AG09319 (cell line): ENCODE data around the gene COL6A2.
"Not testable (repeated sequence)": the region's sequence is repeated elsewhere in the genome, so short reads cannot be mapped to it uniquely, and the experiment has no call there.

Experiments used
- DNase-seq: peaks from one replicate; pipeline ENCODE4 v3.0.0-alpha.2; 2010; ENCODE audit warnings: low read depth; ENCODE audit errors: extremely low read depth
- TF ChIP-seq, protein P1 (sequence below): IDR thresholded peaks from 2 replicates; pipeline ENCODE4 v1.5.1; 2011; ENCODE audit warnings: low read depth, mild to moderate bottlenecking, inconsistent platforms, low read length, moderate library complexity

The COL6A2 gene

DNA sequence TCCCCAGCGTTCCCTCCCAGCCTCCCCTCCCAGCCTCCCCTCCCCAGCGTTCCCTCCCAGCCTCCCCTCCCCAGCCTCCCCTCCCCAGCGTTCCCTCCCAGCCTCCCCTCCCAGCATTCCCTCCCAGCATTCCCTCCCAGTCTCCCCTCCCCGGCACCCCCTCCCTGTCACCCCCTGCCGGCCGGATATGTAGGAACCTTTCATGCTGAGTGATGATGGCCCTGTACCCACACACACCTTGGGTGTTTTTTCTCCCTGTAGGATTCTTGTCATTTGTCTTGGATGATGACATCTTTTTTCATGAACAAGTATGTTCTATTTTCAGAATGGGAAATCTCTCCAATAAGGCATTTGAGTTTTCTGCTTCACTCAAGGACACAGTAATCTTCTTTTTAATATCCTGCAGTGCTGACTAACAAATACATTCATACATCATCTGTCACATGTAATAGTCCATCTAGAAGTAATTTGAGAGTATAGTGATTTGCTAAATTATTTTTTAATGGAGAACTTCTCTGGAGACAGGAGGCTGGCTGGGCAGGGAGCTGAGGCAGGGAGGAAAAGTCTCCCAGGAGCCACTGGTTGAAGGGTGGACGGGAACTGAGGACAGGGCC, 38.0 kb downstream of the COL6A2 start:
- TF ChIP-seq, protein P1, sequence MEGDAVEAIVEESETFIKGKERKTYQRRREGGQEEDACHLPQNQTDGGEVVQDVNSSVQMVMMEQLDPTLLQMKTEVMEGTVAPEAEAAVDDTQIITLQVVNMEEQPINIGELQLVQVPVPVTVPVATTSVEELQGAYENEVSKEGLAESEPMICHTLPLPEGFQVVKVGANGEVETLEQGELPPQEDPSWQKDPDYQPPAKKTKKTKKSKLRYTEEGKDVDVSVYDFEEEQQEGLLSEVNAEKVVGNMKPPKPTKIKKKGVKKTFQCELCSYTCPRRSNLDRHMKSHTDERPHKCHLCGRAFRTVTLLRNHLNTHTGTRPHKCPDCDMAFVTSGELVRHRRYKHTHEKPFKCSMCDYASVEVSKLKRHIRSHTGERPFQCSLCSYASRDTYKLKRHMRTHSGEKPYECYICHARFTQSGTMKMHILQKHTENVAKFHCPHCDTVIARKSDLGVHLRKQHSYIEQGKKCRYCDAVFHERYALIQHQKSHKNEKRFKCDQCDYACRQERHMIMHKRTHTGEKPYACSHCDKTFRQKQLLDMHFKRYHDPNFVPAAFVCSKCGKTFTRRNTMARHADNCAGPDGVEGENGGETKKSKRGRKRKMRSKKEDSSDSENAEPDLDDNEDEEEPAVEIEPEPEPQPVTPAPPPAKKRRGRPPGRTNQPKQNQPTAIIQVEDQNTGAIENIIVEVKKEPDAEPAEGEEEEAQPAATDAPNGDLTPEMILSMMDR, result no peak

DNA sequence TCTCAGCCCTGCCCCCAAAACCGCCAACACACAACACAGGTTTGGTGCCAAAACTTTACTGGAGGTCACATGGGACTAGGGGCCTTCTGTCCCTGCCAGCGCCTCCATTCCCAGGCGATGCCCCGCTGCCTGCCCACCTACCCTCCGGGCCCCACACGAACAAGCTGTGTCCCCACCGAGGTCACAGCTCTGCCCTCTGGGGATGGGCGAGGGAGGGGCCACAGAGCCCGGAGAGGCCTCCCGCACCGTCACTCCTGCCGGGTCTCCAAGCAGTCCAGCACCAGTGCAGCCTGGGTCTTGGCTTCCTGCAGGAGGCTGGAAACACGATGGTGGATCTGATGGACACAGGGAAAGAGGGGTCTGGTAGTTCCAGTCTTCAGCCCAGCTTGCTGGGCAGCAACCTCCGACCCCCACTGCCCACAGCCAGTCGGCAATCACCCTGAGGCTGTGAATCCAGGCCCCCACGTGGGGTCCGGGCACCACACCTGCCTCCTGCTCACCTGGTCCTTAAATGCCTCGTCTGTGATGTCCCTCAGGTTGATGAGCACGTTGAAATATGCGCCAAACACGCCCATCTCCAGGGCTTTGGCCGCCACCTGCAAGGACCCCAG, 38.9 kb downstream of the COL6A2 start:
- TF ChIP-seq, protein P1, result no peak
- DNase-seq, result no peak

More for the DNA sequence above, 38.0 kb downstream of the COL6A2 start:
- DNase-seq, result no peak

DNA sequence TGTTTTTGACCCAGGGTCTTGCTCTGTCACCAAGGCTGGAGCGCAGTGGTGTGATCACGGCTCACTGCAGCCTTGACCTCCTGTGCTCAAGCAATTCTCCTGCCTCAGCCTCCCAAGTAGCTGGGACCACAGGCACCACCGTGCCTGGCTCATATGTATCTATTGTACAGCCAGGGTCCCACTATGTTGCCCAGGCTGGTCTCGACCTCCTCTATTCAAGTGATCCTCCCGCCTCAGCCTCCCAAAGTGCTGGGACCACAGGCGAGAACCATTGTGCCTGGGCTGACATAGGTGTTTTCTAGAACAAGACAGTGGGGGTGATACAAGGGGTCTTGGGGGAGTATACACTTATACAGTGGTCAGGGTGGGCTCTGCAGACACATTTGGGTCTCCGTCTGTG, 40.0 kb downstream of the COL6A2 start:
- no peak for DNase-seq
- TF ChIP-seq, protein P1, result no peak

DNA sequence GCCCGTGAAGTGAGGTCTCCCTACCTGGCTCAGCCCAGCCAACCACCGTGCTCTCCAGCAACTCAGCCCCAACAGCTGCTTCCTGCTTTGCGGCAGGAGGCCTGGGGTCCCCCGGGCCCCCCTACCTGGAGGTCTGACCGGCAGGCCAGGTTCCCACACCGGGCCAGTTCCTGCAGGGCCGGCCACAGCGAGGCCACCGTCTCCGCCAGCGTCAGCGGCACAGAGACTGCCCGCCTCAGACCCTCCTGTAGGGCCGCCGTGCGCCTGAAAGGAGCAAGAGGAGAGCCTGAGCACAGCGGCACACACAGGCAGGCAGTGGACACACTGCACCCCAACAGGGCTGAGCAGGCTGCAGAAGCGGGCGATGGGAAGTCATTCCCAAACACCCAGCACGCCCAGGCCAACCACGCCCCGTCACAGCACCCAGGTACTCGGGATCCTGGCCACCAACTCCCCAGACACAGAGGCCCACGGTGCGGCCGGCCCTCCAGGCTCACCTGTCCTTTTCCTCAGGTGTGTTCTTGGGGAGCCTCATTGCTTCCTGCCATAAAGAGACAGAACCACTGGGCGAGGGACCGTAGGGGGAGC, 40.6 kb downstream of the COL6A2 start:
- TF ChIP-seq, protein P1, result no peak
- DNase-seq, result no peak

DNA sequence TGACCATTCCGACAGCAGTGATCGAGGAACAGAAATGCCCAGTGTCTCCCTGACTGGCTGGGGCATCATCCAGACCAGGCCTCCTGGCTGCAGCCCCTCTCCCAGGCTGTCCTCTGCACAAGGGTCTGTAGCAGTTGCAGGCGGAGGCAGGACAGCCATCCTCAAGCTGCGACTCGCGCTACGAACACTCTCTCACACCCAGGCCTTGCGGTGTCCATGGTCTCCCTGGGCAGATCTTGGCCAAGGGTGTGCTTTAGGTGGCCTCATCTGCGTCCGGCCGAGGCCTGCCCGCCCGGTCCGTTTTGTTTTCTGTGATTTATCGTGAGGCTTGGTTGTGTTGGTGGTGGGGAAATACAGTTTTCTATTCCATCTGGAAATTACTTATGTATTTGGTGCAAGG, 41.8 kb downstream of the COL6A2 start:
- TF ChIP-seq, protein P1, result no peak

DNA sequence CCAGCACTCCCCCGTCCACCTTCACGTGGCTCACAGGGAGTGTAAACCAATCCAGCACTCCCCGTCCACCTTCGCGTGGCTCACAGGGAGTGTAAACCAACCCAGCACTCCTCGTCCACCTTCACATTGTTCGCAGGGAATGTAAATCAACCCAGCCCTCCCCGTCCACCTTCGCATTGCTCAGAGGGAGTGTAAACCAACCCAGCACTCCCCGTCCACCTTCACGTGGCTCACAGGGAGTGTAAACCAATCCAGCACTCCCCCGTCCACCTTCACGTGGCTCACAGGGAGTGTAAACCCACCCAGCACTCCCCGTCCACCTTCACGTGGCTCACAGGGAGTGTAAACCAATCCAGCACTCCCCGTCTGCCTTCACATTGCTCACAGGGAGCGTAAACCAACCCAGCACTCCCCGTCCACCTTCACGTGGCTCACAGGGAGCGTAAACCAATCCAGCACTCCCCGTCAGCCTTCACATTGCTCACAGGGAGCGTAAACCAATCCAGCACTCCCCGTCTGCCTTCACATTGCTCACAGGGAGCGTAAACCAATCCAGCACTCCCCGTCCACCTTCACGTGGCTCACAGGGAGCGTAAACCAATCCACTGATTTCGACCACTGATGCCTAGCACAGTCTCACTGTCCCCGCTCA, 42.6 kb downstream of the COL6A2 start:
- DNase-seq, result not testable (repeated sequence)

More for the DNA sequence above, 41.8 kb downstream of the COL6A2 start:
- DNase-seq, result no peak

DNA sequence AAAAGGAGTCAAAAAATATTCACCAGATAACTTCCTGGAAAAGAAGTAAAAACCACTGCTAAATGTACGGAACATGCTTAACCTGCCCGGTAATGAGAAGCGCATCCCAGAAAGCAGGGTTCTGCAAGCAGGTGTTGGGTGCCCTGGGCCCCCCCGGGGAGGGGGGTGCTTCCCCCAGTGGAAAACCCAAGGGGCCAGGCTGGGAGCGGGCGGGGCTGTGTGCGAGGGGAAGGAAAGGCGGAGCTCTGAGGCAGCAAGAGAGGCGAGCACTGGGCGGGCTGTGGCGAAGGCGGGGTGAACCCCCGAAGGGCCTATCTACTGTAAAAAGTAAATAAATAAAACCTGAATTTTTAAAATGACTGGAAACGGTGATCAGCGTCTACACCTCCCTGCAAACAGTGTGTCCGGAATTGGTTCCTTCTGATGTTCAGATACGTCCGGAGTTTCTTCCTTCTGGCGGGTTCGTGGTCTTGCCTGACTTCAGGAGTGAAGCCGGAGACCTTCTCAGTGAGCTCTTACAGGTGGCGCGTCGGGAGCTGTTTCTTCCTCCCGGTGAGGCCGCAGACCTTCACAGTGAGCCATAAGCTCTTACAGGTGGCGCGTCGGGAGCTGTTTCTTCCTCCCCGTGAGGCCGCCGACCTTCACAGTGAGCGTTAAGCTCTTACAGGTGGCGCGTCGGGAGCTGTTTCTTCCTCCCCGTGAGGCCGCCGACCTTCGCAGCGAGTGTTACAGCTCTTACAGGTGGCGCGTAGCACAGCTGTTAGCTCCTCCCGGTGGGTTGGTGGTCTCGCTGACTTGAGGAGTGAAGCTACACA, 44.1 kb downstream of the COL6A2 start:
- TF ChIP-seq, protein P1, result no peak
- DNase-seq, result no peak
